ENCODE data around the gene GPR39. TPM values are rescaled to one million over a fixed set of nuclear protein-coding genes. Genes with fewer than 3 reads are reported as not detected.

The GPR39 gene
- total RNA-seq, 4 donors from 2014 or later, result 0.72 to 1.6 (median 1.4) TPM

- Histone ChIP-seq H3K27me3 (no peaks in the 10 kb centered on the region), H3K4me1 (no peaks in the 10 kb centered on the region), H3K27ac (no peak overlapping the region), H3K36me3 (no peaks in the 10 kb centered on the region), H3K9me3 (no peaks in the 10 kb centered on the region), H3K4me3 (no peak overlapping the region)
- no peak for DNase-seq (ENCODE audit: low spot score in 2 of 2)
- WGBS, result 82% methylated on average over 14 of the region's 14 CpGs
- TF ChIP-seq POLR2A (IDR thresholded peaks at IDR 0.05) (no peak), EP300 (IDR thresholded peaks at IDR 0.05) (no peak), CTCF (IDR thresholded peaks at IDR 0.05) (no peak)
Measured at GRCh38 chr2:132605236-132606180, 188.9 kb downstream of the GPR39 start.

- no peak overlapping the region for H3K4me3 ChIP-seq
- 85% methylated on average over 8 of the region's 8 CpGs for WGBS
- H3K4me1 ChIP-seq, result no peaks in the 10 kb centered on the region
- no peaks in the 10 kb centered on the region for H3K9me3 ChIP-seq
- H3K36me3 ChIP-seq, result no peaks in the 10 kb centered on the region
- no peaks in the 10 kb centered on the region for H3K27me3 ChIP-seq
- no peak overlapping the region for H3K27ac ChIP-seq
- TF ChIP-seq CTCF (IDR thresholded peaks at IDR 0.05) (no peak), POLR2A (IDR thresholded peaks at IDR 0.05) (no peak), EP300 (IDR thresholded peaks at IDR 0.05) (no peak), POLR2AphosphoS5 (IDR thresholded peaks at IDR 0.05) (no peak)
- no peak for DNase-seq (ENCODE audit: low spot score in 2 of 2)
Measured at GRCh38 chr2:132606649-132607048, 190.0 kb downstream of the GPR39 start.

GRCh38 chr2:132607426-132608090 is 191.0 kb downstream of the GPR39 start:
- WGBS, result 84% methylated on average over 4 of the region's 4 CpGs
- H3K27ac ChIP-seq, result no peak overlapping the region
- H3K36me3 ChIP-seq, result no peaks in the 10 kb centered on the region
- no peaks in the 10 kb centered on the region for H3K9me3 ChIP-seq
- no peaks in the 10 kb centered on the region for H3K4me1 ChIP-seq
- no peak for TF ChIP-seq POLR2A (IDR thresholded peaks at IDR 0.05)
- no peak for TF ChIP-seq CTCF (IDR thresholded peaks at IDR 0.05)
- TF ChIP-seq EP300 (IDR thresholded peaks at IDR 0.05), result no peak
- no peak overlapping the region for H3K4me3 ChIP-seq
- no peaks in the 10 kb centered on the region for H3K27me3 ChIP-seq
- no peak for DNase-seq (ENCODE audit: low spot score in 2 of 2)

GRCh38 chr2:132608311-132608710 is 191.7 kb downstream of the GPR39 start:
- TF ChIP-seq POLR2A (IDR thresholded peaks at IDR 0.05), result no peak
- TF ChIP-seq CTCF (IDR thresholded peaks at IDR 0.05), result no peak
- TF ChIP-seq POLR2AphosphoS5 (IDR thresholded peaks at IDR 0.05), result no peak
- TF ChIP-seq EP300 (IDR thresholded peaks at IDR 0.05), result no peak
- DNase-seq (ENCODE audit: low spot score in 2 of 2), result no peak
- WGBS, result 74% methylated on average over 6 of the region's 6 CpGs
- Histone ChIP-seq H3K9me3 (no peaks in the 10 kb centered on the region), H3K27ac (no peak overlapping the region), H3K36me3 (no peaks in the 10 kb centered on the region), H3K27me3 (no peaks in the 10 kb centered on the region), H3K4me1 (no peaks in the 10 kb centered on the region), H3K4me3 (no peak overlapping the region)
